CD14-positive monocyte (primary cell): ENCODE results near the gene SYNE1. TPM values are rescaled to one million over a fixed set of nuclear protein-coding genes. Genes with fewer than 3 reads are reported as not detected.
A peak's percentile ranks its signal among the peaks of the same experiment; 100 is the strongest.

Experiments
- DNase-seq, 3 donors: peaks; one replicate each; pipeline ENCODE4 v3.0.0-alpha.2; 2011 to 2022
- H2AFZ ChIP-seq: 2 replicates; pipeline ENCODE4 v1.6.0; 2012; ENCODE audit warnings: mild to moderate bottlenecking, low read depth, low read length, inconsistent platforms; ENCODE audit not compliant: insufficient read depth, poor library complexity, severe bottlenecking
- H3K27ac ChIP-seq, 2 donors: 1 replicate in 1 of 2; 2 replicates in 1 of 2; pipeline ENCODE4 v1.5.1; 2012 to 2013; ENCODE audit warnings: low read length in 2 of 2, control low read depth in 1 of 2, inconsistent platforms in 1 of 2, low read depth in 1 of 2, mild to moderate bottlenecking in 1 of 2
- H3K27me3 ChIP-seq, 2 donors: one replicate each; pipeline versions ENCODE4 v1.6.0 to v1.6.1; 2011 to 2013; ENCODE audit warnings: low read length in 2 of 2; ENCODE audit not compliant: control insufficient read depth in 2 of 2, insufficient read depth in 2 of 2
- H3K36me3 ChIP-seq, 2 donors: replicated peaks in 1 of 2; 1 replicate in 1 of 2; 2 replicates in 1 of 2; pipeline versions ENCODE4 v1.5.1 to v1.6.1; 2012 to 2013; ENCODE audit warnings: low read length in 2 of 2, control low read depth in 1 of 2, inconsistent platforms in 1 of 2, mild to moderate bottlenecking in 1 of 2; ENCODE audit not compliant: insufficient read depth in 2 of 2, control insufficient read depth in 1 of 2
- H3K4me1 ChIP-seq, 2 donors: 1 replicate in 1 of 2; 2 replicates in 1 of 2; pipeline versions ENCODE4 v1.5.1 to v1.6.1; 2012 to 2013; ENCODE audit warnings: low read length in 2 of 2, control low read depth in 1 of 2, inconsistent platforms in 1 of 2, mild to moderate bottlenecking in 1 of 2, moderate library complexity in 1 of 2; ENCODE audit not compliant: insufficient read depth in 2 of 2, control insufficient read depth in 1 of 2
- H3K4me2 ChIP-seq: replicated peaks from 2 replicates; pipeline ENCODE3; 2012; ENCODE audit warnings: low read length, moderate library complexity, mild to moderate bottlenecking; ENCODE audit not compliant: poor library complexity, severe bottlenecking; ENCODE audit errors: extremely low read depth
- H3K4me3 ChIP-seq, 3 experiments: fragments of 200-600 bp in 1 of 3; sonication (generic) in 1 of 3; replicated peaks in 1 of 3; 1 replicate in 2 of 3; 2 replicates in 1 of 3; pipeline ENCODE4 v1.5.1; 2011 to 2013; ENCODE audit warnings: low read length in 3 of 3, mild to moderate bottlenecking in 3 of 3, control low read depth in 2 of 3, low read depth in 2 of 3, inconsistent platforms in 1 of 3, moderate library complexity in 1 of 3
- H3K79me2 ChIP-seq: 2 replicates; pipeline ENCODE4 v1.6.0; 2012; ENCODE audit warnings: mild to moderate bottlenecking, control low read depth, inconsistent platforms, low read length, moderate library complexity; ENCODE audit not compliant: insufficient read depth
- H3K9ac ChIP-seq: 2 replicates; pipeline ENCODE4 v1.6.0; 2017; ENCODE audit warnings: low read length, mild to moderate bottlenecking; ENCODE audit not compliant: insufficient read depth, poor library complexity, severe bottlenecking
- H3K9me3 ChIP-seq, 2 donors: replicated peaks in 1 of 2; 1 replicate in 1 of 2; 2 replicates in 1 of 2; pipeline versions ENCODE4 v1.5.1 to v1.6.1; 2012 to 2013; ENCODE audit warnings: low read length in 2 of 2, control low read depth in 1 of 2; ENCODE audit not compliant: control insufficient read depth in 1 of 2, insufficient read depth in 1 of 2
- H4K20me1 ChIP-seq: 2 replicates; pipeline ENCODE4 v1.6.0; 2012; ENCODE audit warnings: mild to moderate bottlenecking, low read length, control low read depth, moderate library complexity; ENCODE audit not compliant: insufficient read depth
- H3K27ac Mint-ChIP-seq, 7 donors: one replicate each; pipeline ENCODE4 v1.8.0; 2020; ENCODE audit warnings: mild to moderate bottlenecking in 7 of 7, mixed read lengths in 7 of 7, moderate library complexity in 6 of 7, inconsistent platforms in 2 of 7
- H3K27me3 Mint-ChIP-seq, 3 donors: one replicate each; pipeline ENCODE4 v1.8.0; 2021 to 2022; ENCODE audit warnings: low read depth in 3 of 3, mild to moderate bottlenecking in 3 of 3, mixed read lengths in 3 of 3, moderate library complexity in 3 of 3, inconsistent platforms in 1 of 3
- H3K36me3 Mint-ChIP-seq, 2 donors: one replicate each; pipeline ENCODE4 v1.8.0; 2020; ENCODE audit warnings: mixed read lengths in 2 of 2, inconsistent platforms in 1 of 2, mild to moderate bottlenecking in 1 of 2
- H3K4me1 Mint-ChIP-seq: one replicate; pipeline ENCODE4 v1.8.0; 2020; ENCODE audit warnings: mild to moderate bottlenecking, mixed read lengths
- H3K4me3 Mint-ChIP-seq, 2 donors: one replicate each; pipeline ENCODE4 v1.8.0; 2020; ENCODE audit warnings: mild to moderate bottlenecking in 2 of 2, mixed read lengths in 2 of 2, moderate library complexity in 1 of 2
- H3K9me3 Mint-ChIP-seq, 7 donors: one replicate each; pipeline ENCODE4 v1.8.0; 2020 to 2022; ENCODE audit warnings: mixed read lengths in 7 of 7, mild to moderate bottlenecking in 6 of 7, moderate library complexity in 6 of 7, inconsistent platforms in 2 of 7
- CTCF ChIP-seq: fragments of 200-600 bp; IDR thresholded peaks from one replicate; pipeline ENCODE4 v1.8.0; 2022; ENCODE audit warnings: antibody characterized with exemption, mild to moderate bottlenecking
- WGBS: methylation state at CpG from one replicate; pipeline ENCODE4 v1.1.5; 2013; ENCODE audit warnings: missing lambda C conversion rate; ENCODE audit not compliant: insufficient coverage; 5-methylcytosine and 5-hydroxymethylcytosine counted together
- intact Hi-C, 2 donors: fragments of 100-400 bp; cut with micrococcal nuclease; formaldehyde crosslinking; loops; one replicate each; pipeline versions ENCODE4 v1.15.0 to v1.15.1; 2023
- polyA plus RNA-seq, 3 donors: library from polyadenylated mRNA; depleted of rRNA in 1 of 3; unstranded in 2 of 3; stranded (reverse) in 1 of 3; fragments of 300-500 nt in 2 of 3; fragments of >200 nt in 1 of 3; fragmentation: Illumina TruSeq in 2 of 3; gene quantifications; 1 replicate in 2 of 3; 2 replicates in 1 of 3; pipeline ENCODE4 v1.2.3, GENCODE V29; 2012 to 2021

The SYNE1 gene
- polyA plus RNA-seq, 3 donors: 3.7 to 24.5 (median 8.1) TPM

- peak overlapping the region; percentile 8 to 58 (median 40) for H3K4me3 ChIP-seq
- intact Hi-C loops: no loop called here
- TF ChIP-seq CTCF: no peak
- no CpG with 5 or more reads among the region's 2 CpGs for WGBS
- no peaks in the 10 kb centered on the region for H3K9me3 ChIP-seq
- no peak overlapping the region for H3K9ac ChIP-seq
- H3K79me2 ChIP-seq: no peaks in the 10 kb centered on the region
- no peaks in the 10 kb centered on the region for H3K27me3 ChIP-seq
- Mint-ChIP-seq H3K4me3 (peak overlapping the region in 1 of 2 donors; percentile 49), H3K9me3 (peaks cover 0 to 4% (median 0%) of the 10 kb centered on the region in 7 donors), H3K27me3 (no peaks in the 10 kb centered on the region), H3K36me3 (peaks cover 0 to 7% of the 10 kb centered on the region in 2 donors), H3K4me1 (peaks cover 40% of the 10 kb centered on the region), H3K27ac (peak overlapping the region in 5 of 7 donors; percentile 25 to 82 (median 60))
- peak overlapping the region; percentile 9 for H2AFZ ChIP-seq
- H3K4me1 ChIP-seq: peaks cover 28 to 44% of the 10 kb centered on the region in 2 donors
- H3K4me2 ChIP-seq: peak overlapping the region; percentile 66
- no peaks in the 10 kb centered on the region for H3K36me3 ChIP-seq
- no peak for DNase-seq
- no peaks in the 10 kb centered on the region for H4K20me1 ChIP-seq
- peak overlapping the region in 1 of 2 donors; percentile 68 for H3K27ac ChIP-seq
These were observed 62.0 kb downstream of the SYNE1 start for GRCh38 chr6:152575161-152575560.

GRCh38 chr6:152573762-152574161, 63.4 kb downstream of the SYNE1 start:
- DNase-seq: no peak
- Histone ChIP-seq H3K9me3 (no peaks in the 10 kb centered on the region), H3K9ac (no peak overlapping the region), H2AFZ (no peak overlapping the region), H3K27me3 (no peaks in the 10 kb centered on the region), H3K79me2 (no peaks in the 10 kb centered on the region), H3K27ac (no peak overlapping the region), H3K4me3 (no peak overlapping the region), H4K20me1 (no peaks in the 10 kb centered on the region), H3K4me2 (no peak overlapping the region), H3K4me1 (peaks cover 28 to 44% of the 10 kb centered on the region in 2 donors), H3K36me3 (no peaks in the 10 kb centered on the region)
- H3K36me3 Mint-ChIP-seq: peaks cover 0 to 8% of the 10 kb centered on the region in 2 donors
- no peaks in the 10 kb centered on the region for H3K27me3 Mint-ChIP-seq
- intact Hi-C loops: no loop called here
- no CpG with 5 or more reads among the region's 2 CpGs for WGBS
- H3K4me3 Mint-ChIP-seq: no peak overlapping the region
- no peak for TF ChIP-seq CTCF
- H3K4me1 Mint-ChIP-seq: peaks cover 40% of the 10 kb centered on the region
- no peak overlapping the region for H3K27ac Mint-ChIP-seq
- H3K9me3 Mint-ChIP-seq: peaks cover 0 to 4% (median 0%) of the 10 kb centered on the region in 7 donors
